IMR-90 (cell line): ENCODE data around the gene CLDN15. TPM values are rescaled to one million over a fixed set of nuclear protein-coding genes. Genes with fewer than 3 reads are reported as not detected.

Experiments
- ATAC-seq: fragments of 200-7000 bp; cut with Tn5 transposase; 2 replicates; pipeline ENCODE4 v1.9.1; 2020; ENCODE audit warnings: low read depth, mild to moderate bottlenecking, moderate library complexity
- BruUV-seq: library from RNA; stranded (reverse); fragments of 400-500 nt; replicated peaks from 2 replicates; lab custom pipeline; 2021; lab: Mats Ljungman, UMichigan
- CTCF ChIA-PET: fragments of 300-600 bp; formaldehyde crosslinking; extraction: SDS; loops from one replicate; lab custom pipeline; 2021; ENCODE audit warnings: antibody characterized with exemption; lab: Yijun Ruan, JAX
- POLR2A ChIA-PET: fragments of 300-600 bp; sonication (Branson Sonifier 250); formaldehyde crosslinking; loops from one replicate; lab custom pipeline; 2022; ENCODE audit warnings: antibody characterized with exemption; ENCODE audit not compliant: unreplicated experiment; lab: Charles Lee
- DNase-seq: peaks from one replicate; pipeline ENCODE4 v3.0.0; 2013
- H2AFZ ChIP-seq: replicated peaks from 2 replicates; pipeline ENCODE3; 2013; ENCODE audit warnings: low read length, mild to moderate bottlenecking; ENCODE audit not compliant: poor library complexity
- H2AK5ac ChIP-seq: 2 replicates; pipeline ENCODE4 v1.6.1; 2013; ENCODE audit warnings: low read depth, low read length, inconsistent platforms
- H2AK9ac ChIP-seq: replicated peaks from 2 replicates; pipeline ENCODE3; 2013; ENCODE audit warnings: mild to moderate bottlenecking, low read depth, low read length, moderate library complexity; ENCODE audit not compliant: poor library complexity
- H2BK120ac ChIP-seq: 2 replicates; pipeline ENCODE4 v1.6.1; 2013; ENCODE audit warnings: low read depth, low read length, inconsistent platforms
- H2BK15ac ChIP-seq: 3 replicates; pipeline ENCODE4 v1.6.1; 2013; ENCODE audit warnings: low read depth, low read length, inconsistent platforms
- H2BK20ac ChIP-seq: 2 replicates; pipeline ENCODE4 v1.6.1; 2013; ENCODE audit warnings: low read depth, mild to moderate bottlenecking, inconsistent platforms, low read length, moderate library complexity
- H2BK5ac ChIP-seq: 2 replicates; pipeline ENCODE4 v1.6.1; 2013; ENCODE audit warnings: mild to moderate bottlenecking, low read depth, low read length, inconsistent platforms; ENCODE audit not compliant: poor library complexity, severe bottlenecking
- H3K14ac ChIP-seq: replicated peaks from 2 replicates; pipeline ENCODE4 v1.6.1; 2013; ENCODE audit warnings: low read depth, low read length, inconsistent platforms
- H3K18ac ChIP-seq: 2 replicates; pipeline ENCODE4 v1.6.1; 2013; ENCODE audit warnings: low read depth, low read length, control low read depth
- H3K23ac ChIP-seq: 2 replicates; pipeline ENCODE4 v1.6.1; 2013; ENCODE audit warnings: low read depth, low read length, inconsistent platforms
- H3K27ac ChIP-seq: 2 replicates; pipeline ENCODE4 v1.5.1; 2013; ENCODE audit warnings: mild to moderate bottlenecking, control low read depth, low read length; ENCODE audit not compliant: insufficient read depth
- H3K27me3 ChIP-seq: 2 replicates; pipeline ENCODE4 v1.6.1; 2013; ENCODE audit warnings: low read length; ENCODE audit not compliant: control insufficient read depth, insufficient read depth
- H3K36me3 ChIP-seq: 2 replicates; pipeline ENCODE4 v1.6.1; 2013; ENCODE audit warnings: low read length, mixed read lengths; ENCODE audit not compliant: control insufficient read depth, insufficient read depth
- H3K4ac ChIP-seq: 2 replicates; pipeline ENCODE4 v1.6.1; 2013; ENCODE audit warnings: low read depth, low read length, inconsistent platforms
- H3K4me1 ChIP-seq: 2 replicates; pipeline ENCODE4 v1.6.1; 2013; ENCODE audit warnings: low read length, mixed read lengths; ENCODE audit not compliant: control insufficient read depth, insufficient read depth
- H3K4me2 ChIP-seq: 2 replicates; pipeline ENCODE4 v1.6.1; 2013; ENCODE audit warnings: low read depth, mild to moderate bottlenecking, control low read depth, low read length, moderate library complexity
- H3K4me3 ChIP-seq: 2 replicates; pipeline ENCODE4 v1.5.1; 2013; ENCODE audit warnings: low read depth, mild to moderate bottlenecking, control low read depth, low read length, moderate library complexity; ENCODE audit not compliant: insufficient read depth
- H3K56ac ChIP-seq: 2 replicates; pipeline ENCODE4 v1.6.1; 2013; ENCODE audit warnings: low read length, inconsistent platforms; ENCODE audit not compliant: insufficient read depth; ENCODE audit errors: extremely low read depth
- H3K79me1 ChIP-seq, 2 experiments: 2 replicates each; pipeline ENCODE4 v1.6.1; 2013; ENCODE audit warnings: low read length in 2 of 2, inconsistent platforms in 1 of 2, low read depth in 1 of 2
- H3K9ac ChIP-seq: 2 replicates; pipeline ENCODE4 v1.6.1; 2013; ENCODE audit warnings: low read depth, low read length, control low read depth
- H3K9me1 ChIP-seq: 2 replicates; pipeline ENCODE4 v1.6.1; 2013; ENCODE audit warnings: low read length, inconsistent platforms; ENCODE audit not compliant: insufficient read depth
- H3K9me3 ChIP-seq: 2 replicates; pipeline ENCODE4 v1.6.1; 2013; ENCODE audit warnings: low read length; ENCODE audit not compliant: control insufficient read depth, insufficient read depth
- H4K20me1 ChIP-seq: 2 replicates; pipeline ENCODE4 v1.6.1; 2013; ENCODE audit warnings: low read length, inconsistent platforms; ENCODE audit not compliant: insufficient read depth
- H4K5ac ChIP-seq: 2 replicates; pipeline ENCODE4 v1.6.1; 2013; ENCODE audit warnings: mild to moderate bottlenecking, low read depth, low read length, control low read depth
- H4K8ac ChIP-seq, 2 experiments: 2 replicates each; pipeline ENCODE4 v1.6.1; 2013; ENCODE audit warnings: low read depth in 2 of 2, low read length in 2 of 2, control low read depth in 1 of 2, inconsistent platforms in 1 of 2
- H4K91ac ChIP-seq: 2 replicates; pipeline ENCODE4 v1.6.1; 2013; ENCODE audit warnings: low read depth, low read length, inconsistent platforms; ENCODE audit not compliant: insufficient read depth
- CTCF ChIP-seq: conservative IDR thresholded peaks from 2 replicates; pipeline ENCODE4 v1.5.1; 2012; ENCODE audit warnings: mild to moderate bottlenecking, low read depth, low read length, improper control_type of control experiment
- MAFK ChIP-seq: IDR thresholded peaks from 2 replicates; pipeline ENCODE4 v1.6.1; 2012; ENCODE audit warnings: low read depth, low read length, improper control_type of control experiment
- MXI1 ChIP-seq: IDR thresholded peaks from 2 replicates; pipeline ENCODE4 v1.6.1; 2012; ENCODE audit warnings: low read depth, mild to moderate bottlenecking, low read length, moderate library complexity, borderline replicate concordance
- POLR2A ChIP-seq: IDR thresholded peaks from 2 replicates; pipeline ENCODE4 v1.6.1; 2012; ENCODE audit warnings: mild to moderate bottlenecking, low read depth, low read length
- RCOR1 ChIP-seq: IDR thresholded peaks from 2 replicates; pipeline ENCODE4 v1.6.1; 2012; ENCODE audit warnings: mild to moderate bottlenecking, low read length, improper control_type of control experiment; ENCODE audit not compliant: insufficient replicate concordance
- RFX5 ChIP-seq: IDR thresholded peaks from 2 replicates; pipeline ENCODE4 v1.8.0; 2012; ENCODE audit warnings: low read depth, mild to moderate bottlenecking, low read length, moderate library complexity
- SMC3 ChIP-seq: fragments of 150-350 bp; IDR thresholded peaks from 2 replicates; pipeline ENCODE4 v1.6.1; 2016; ENCODE audit warnings: low read depth, mild to moderate bottlenecking, antibody characterized with exemption, low read length, moderate library complexity
- USF2 ChIP-seq: fragments of 150-350 bp; IDR thresholded peaks from 2 replicates; pipeline ENCODE4 v1.6.1; 2017; ENCODE audit warnings: mild to moderate bottlenecking, antibody characterized with exemption, low read length, low read depth
- WGBS, 2 experiments: methylation state at CpG; one replicate each; pipeline versions ENCODE4 v1.1.5 to v1.1.7; 2013; ENCODE audit warnings: missing lambda C conversion rate in 2 of 2; ENCODE audit not compliant: insufficient read length in 1 of 2; ENCODE audit errors: extremely low coverage in 2 of 2; 5-methylcytosine and 5-hydroxymethylcytosine counted together
- dilution Hi-C: fragments of 300-500 bp; cut with HindIII; formaldehyde crosslinking; loops from one replicate; pipeline ENCODE4 v1.14.3; 2018; ENCODE audit warnings: low sequenced_read_pairs; ENCODE audit not compliant: unreplicated experiment
- in situ Hi-C: fragments of 300-500 bp; cut with MboI; formaldehyde crosslinking; loops from 3 replicates; pipeline ENCODE4 v1.14.3; 2019; ENCODE audit warnings: low sequenced_read_pairs, inconsistent platforms, mixed read lengths
- intact Hi-C: fragments of 100-400 bp; cut with micrococcal nuclease; formaldehyde crosslinking; loops from 2 replicates; pipeline ENCODE4 v1.10.0; 2022
- polyA plus RNA-seq, 3 experiments: library from polyadenylated mRNA; depleted of rRNA; stranded (reverse); fragments of >200 nt; gene quantifications; 2 replicates each; pipeline ENCODE4 v1.2.3, GENCODE V29; 2012; ENCODE audit warnings: low replicate concordance in 1 of 3
- total RNA-seq: library from RNA; depleted of rRNA; stranded (reverse); fragments of >200 nt; gene quantifications from 2 replicates; pipeline ENCODE4 v1.2.3, GENCODE V29; 2012

The CLDN15 gene
- total and polyA plus RNA-seq, 2 of the 4 experiments (the other 2 are of a cell fraction): 0.72 to 5.4 TPM

GRCh38 chr7:101195884-101196283 lies 41.7 kb downstream of the CLDN15 start:
- Histone ChIP-seq H3K4ac (no peak overlapping the region), H4K91ac (no peak overlapping the region), H3K36me3 (no peaks in the 10 kb centered on the region), H2AK9ac (no peak overlapping the region), H3K56ac (no peak overlapping the region), H3K27me3 (peaks cover 24% of the 10 kb centered on the region), H3K4me3 (no peak overlapping the region), H2BK20ac (no peak overlapping the region), H3K27ac (no peak overlapping the region), H2AK5ac (no peak overlapping the region), H2AFZ (no peak overlapping the region), H3K14ac (no peak overlapping the region), H3K4me2 (no peak overlapping the region), H4K20me1 (no peaks in the 10 kb centered on the region), H3K9me1 (no peaks in the 10 kb centered on the region; the same call in 1 of the 2 replicates), H3K23ac (no peak overlapping the region), H2BK5ac (no peak overlapping the region), H4K5ac (no peak overlapping the region), H3K18ac (no peak overlapping the region), H3K9me3 (0 out of 2 replicates have a peak, but pooled peaks cover 2% of the 10 kb centered on the region), H2BK120ac (no peak overlapping the region), H3K79me1 (no peaks in the 10 kb centered on the region), H3K4me1 (no peaks in the 10 kb centered on the region), H3K9ac (no peak overlapping the region), H4K8ac (no peak overlapping the region), H2BK15ac (no peak overlapping the region)
- DNase-seq (no peak), ATAC-seq (no peak)
- no peak for TF ChIP-seq USF2
- TF ChIP-seq CTCF: no peak
- no peak for TF ChIP-seq SMC3
- TF ChIP-seq RFX5: no peak
- no peak for TF ChIP-seq MXI1
- TF ChIP-seq POLR2A: no peak
- TF ChIP-seq MAFK: no peak
- no peak for TF ChIP-seq RCOR1
- BruUV-seq: no TSS peak
- intact Hi-C loops: no loop called here
- POLR2A ChIA-PET: no interaction called here
- CTCF ChIA-PET: interaction anchor here (0.5 kb wide), 1 partner anchor 39 kb away, joined by 3 read pairs; no protein-coding TSS in a partner anchor
- dilution Hi-C loops: no loop called here
- in situ Hi-C loops: no loop called here
- WGBS, 2 experiments: 72% methylated on average over 9 of the region's 17 CpGs; no CpG with 5 or more reads in 1 of the 2 experiments
